Activated T-cell treated with anti-CD3 and anti-CD28 coated beads, Interleukin-2, amount 50 U/mL, for 72 hours (primary cell): ENCODE data around the gene IFRD1. TPM values are rescaled to one million over a fixed set of nuclear protein-coding genes. Genes with fewer than 3 reads are reported as not detected.

Experiments
- ATAC-seq, 2 donors: fragments of 150-1000 bp; cut with Tn5 transposase; replicated peaks in 1 of 2; 2 replicates each; pipeline ENCODE4 v1.10.0; 2021; ENCODE audit warnings: moderate library complexity in 2 of 2, mild to moderate bottlenecking in 1 of 2
- DNase-seq, 2 donors: peaks; one replicate each; pipeline ENCODE4 v3.0.0; 2021 to 2022; ENCODE audit warnings: mixed read lengths in 1 of 2
- H3K27ac Mint-ChIP-seq: one replicate; pipeline ENCODE4 v1.8.0; 2022; ENCODE audit warnings: mild to moderate bottlenecking, moderate library complexity, mixed read lengths
- H3K27me3 Mint-ChIP-seq: one replicate; pipeline ENCODE4 v1.8.0; 2022; ENCODE audit warnings: low read depth, mixed read lengths
- H3K36me3 Mint-ChIP-seq, 2 donors: one replicate each; pipeline ENCODE4 v1.8.0; 2022; ENCODE audit warnings: mixed read lengths in 2 of 2, mild to moderate bottlenecking in 1 of 2; ENCODE audit not compliant: insufficient read depth in 2 of 2
- H3K4me1 Mint-ChIP-seq: one replicate; pipeline ENCODE4 v1.8.0; 2022; ENCODE audit warnings: low read depth, mixed read lengths
- H3K4me3 Mint-ChIP-seq, 2 donors: one replicate each; pipeline ENCODE4 v1.8.0; 2022; ENCODE audit warnings: mild to moderate bottlenecking in 2 of 2, mixed read lengths in 2 of 2, moderate library complexity in 2 of 2
- H3K9me3 Mint-ChIP-seq, 2 donors: one replicate each; pipeline ENCODE4 v1.8.0; 2022; ENCODE audit warnings: mixed read lengths in 2 of 2
- total RNA-seq, 2 donors: library from RNA; stranded (reverse); gene quantifications; one replicate each; pipeline ENCODE4 v1.2.3, GENCODE V29; 2022

IFRD1 gene
- 10 to 100 TPM; 86.4 to 88.3 TPM for total RNA-seq

GRCh38 chr7:112449902-112450806 is at the start of gene IFRD1:
Gene IFRD1, plus strand, starts transcription at chr7:112450460. Its CDS starts 229 bp downstream, at chr7:112450689.
- no peaks in the 10 kb centered on the region for H3K27me3 Mint-ChIP-seq
- peak within 1 kb of the TSS; percentile 98 for H3K27ac Mint-ChIP-seq
- peak; percentile 97 to 99 for DNase-seq
- peak within 1 kb of the TSS; percentile 96 to 99 for H3K4me3 Mint-ChIP-seq
- H3K4me1 Mint-ChIP-seq, result peaks cover 56% of the 10 kb centered on the region
- ATAC-seq, result peak; percentile 74 to 75
- H3K36me3 Mint-ChIP-seq, result peaks cover 1 to 6% of the 10 kb centered on the region in 2 donors
- H3K9me3 Mint-ChIP-seq, result no peaks in the 10 kb centered on the region

- H3K4me3 Mint-ChIP-seq, result no peak overlapping the region
- no peaks in the 10 kb centered on the region for H3K36me3 Mint-ChIP-seq
- no peak for DNase-seq
- H3K9me3 Mint-ChIP-seq, result no peaks in the 10 kb centered on the region
- H3K27ac Mint-ChIP-seq, result no peak overlapping the region
- H3K4me1 Mint-ChIP-seq, result no peaks in the 10 kb centered on the region
- ATAC-seq, result no peak
- peaks cover 10% of the 10 kb centered on the region for H3K27me3 Mint-ChIP-seq
Measured at GRCh38 chr7:112404321-112404720, 45.9 kb upstream of the IFRD1 start.

- peaks cover 17% of the 10 kb centered on the region for H3K27me3 Mint-ChIP-seq
- DNase-seq, result no peak
- H3K27ac Mint-ChIP-seq, result no peak overlapping the region
- H3K4me1 Mint-ChIP-seq, result no peaks in the 10 kb centered on the region
- no peak for ATAC-seq
- H3K9me3 Mint-ChIP-seq, result no peaks in the 10 kb centered on the region
- H3K36me3 Mint-ChIP-seq, result no peaks in the 10 kb centered on the region
- no peak overlapping the region for H3K4me3 Mint-ChIP-seq
Measured at GRCh38 chr7:112405286-112405685, 45.0 kb upstream of the IFRD1 start.

- Mint-ChIP-seq H3K27me3 (peaks cover 24% of the 10 kb centered on the region), H3K27ac (no peak overlapping the region)
Measured at GRCh38 chr7:112407261-112407660, 43.0 kb upstream of the IFRD1 start.

DNA sequence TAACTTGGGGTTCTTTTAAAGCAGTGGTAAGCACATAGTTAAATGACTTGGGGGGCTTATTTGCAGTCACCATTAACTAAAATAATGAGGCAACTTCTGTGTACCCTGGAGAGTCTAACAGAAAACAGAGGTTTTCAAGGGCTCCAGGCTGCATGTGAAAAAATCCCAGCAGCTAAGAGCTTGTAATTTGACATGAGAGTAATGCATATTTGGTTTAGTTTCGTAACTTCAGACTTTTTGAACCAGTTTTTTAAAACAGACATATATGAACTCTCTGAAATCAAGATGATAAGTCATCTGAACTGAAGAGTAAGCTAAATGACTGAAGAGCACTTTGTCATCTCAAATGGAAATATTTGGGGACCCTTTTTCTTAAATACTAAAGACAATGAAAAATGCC is 40.2 kb upstream of the IFRD1 start:
- ATAC-seq (no peak), DNase-seq (no peak)
- Mint-ChIP-seq H3K27ac (no peak overlapping the region), H3K4me3 (no peak overlapping the region), H3K4me1 (peaks cover 3% of the 10 kb centered on the region), H3K36me3 (no peaks in the 10 kb centered on the region), H3K27me3 (peaks cover 28% of the 10 kb centered on the region), H3K9me3 (no peaks in the 10 kb centered on the region)

More at GRCh38 chr7:112407261-112407660, 43.0 kb upstream of the IFRD1 start:
- no peak for ATAC-seq
- Mint-ChIP-seq H3K9me3 (no peaks in the 10 kb centered on the region), H3K4me1 (no peaks in the 10 kb centered on the region), H3K4me3 (no peak overlapping the region), H3K36me3 (no peaks in the 10 kb centered on the region)
- no peak for DNase-seq

GRCh38 chr7:112411186-112411795 is 39.0 kb upstream of the IFRD1 start:
- ATAC-seq (no peak), DNase-seq (no peak)
- no peak overlapping the region for H3K4me3 Mint-ChIP-seq
- peaks cover 5% of the 10 kb centered on the region for H3K4me1 Mint-ChIP-seq
- H3K27ac Mint-ChIP-seq, result no peak overlapping the region
- H3K27me3 Mint-ChIP-seq, result peaks cover 26% of the 10 kb centered on the region
- H3K36me3 Mint-ChIP-seq, result no peaks in the 10 kb centered on the region
- H3K9me3 Mint-ChIP-seq, result no peaks in the 10 kb centered on the region

- ATAC-seq (no peak), DNase-seq (no peak)
- H3K36me3 Mint-ChIP-seq, result peaks cover 1 to 4% of the 10 kb centered on the region in 2 donors
- H3K4me3 Mint-ChIP-seq, result no peak overlapping the region
- H3K9me3 Mint-ChIP-seq, result peaks cover 2 to 3% of the 10 kb centered on the region in 2 donors
- peaks cover 14% of the 10 kb centered on the region for H3K27me3 Mint-ChIP-seq
- no peak overlapping the region for H3K27ac Mint-ChIP-seq
- peaks cover 5% of the 10 kb centered on the region for H3K4me1 Mint-ChIP-seq
Measured at GRCh38 chr7:112414855-112415490, 35.3 kb upstream of the IFRD1 start.

GRCh38 chr7:112416127-112416526 is 34.1 kb upstream of the IFRD1 start:
- Mint-ChIP-seq H3K4me1 (peaks cover 5% of the 10 kb centered on the region), H3K27ac (no peak overlapping the region), H3K27me3 (peaks cover 7% of the 10 kb centered on the region), H3K9me3 (peaks cover 2 to 3% of the 10 kb centered on the region in 2 donors), H3K4me3 (no peak overlapping the region), H3K36me3 (peaks cover 1 to 4% of the 10 kb centered on the region in 2 donors)
- no peak for ATAC-seq
- DNase-seq, result no peak

DNA sequence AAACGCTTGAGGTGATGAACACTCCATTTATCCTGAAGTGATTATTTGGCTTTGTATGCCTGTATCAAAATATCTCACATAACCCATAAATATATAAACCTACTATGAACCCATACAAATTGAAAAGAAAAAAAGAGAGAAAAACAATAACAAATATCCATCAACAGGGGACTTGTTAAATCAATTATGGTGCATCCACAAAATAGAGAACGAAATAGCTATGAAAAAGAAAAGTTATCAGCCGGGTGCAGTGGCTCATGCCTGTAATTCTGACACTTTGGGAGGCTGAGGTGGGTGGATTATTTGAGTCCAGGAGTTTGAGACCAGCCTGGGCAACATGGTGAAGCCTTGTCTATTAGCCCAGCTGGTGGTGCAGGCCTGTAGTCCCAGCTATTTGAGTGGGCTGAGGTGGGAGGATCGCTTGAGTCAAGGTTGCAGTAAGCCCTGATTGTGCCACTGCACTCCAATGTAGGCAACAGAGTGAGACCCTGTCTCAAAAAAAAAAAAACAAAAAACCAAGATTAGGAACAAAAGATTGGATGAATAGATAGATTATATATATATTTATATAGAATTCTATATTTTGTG is 30.6 kb upstream of the IFRD1 start:
- H3K4me3 Mint-ChIP-seq, result no peak overlapping the region
- peaks cover 31% of the 10 kb centered on the region for H3K4me1 Mint-ChIP-seq
- DNase-seq, result no peak
- no peak overlapping the region for H3K27ac Mint-ChIP-seq
- peaks cover 2 to 3% of the 10 kb centered on the region in 2 donors for H3K9me3 Mint-ChIP-seq
- peaks cover 7% of the 10 kb centered on the region for H3K27me3 Mint-ChIP-seq
- ATAC-seq, result no peak
- H3K36me3 Mint-ChIP-seq, result peaks cover 1 to 4% of the 10 kb centered on the region in 2 donors

- peaks cover 2 to 3% of the 10 kb centered on the region in 2 donors for H3K9me3 Mint-ChIP-seq
Measured at GRCh38 chr7:112420236-112420861, 29.9 kb upstream of the IFRD1 start.

GRCh38 chr7:112421666-112422486 is 28.4 kb upstream of the IFRD1 start:
- Mint-ChIP-seq H3K4me3 (peak overlapping the region; percentile 57 to 62), H3K27me3 (no peaks in the 10 kb centered on the region), H3K4me1 (peaks cover 26% of the 10 kb centered on the region), H3K9me3 (peaks cover 2 to 3% of the 10 kb centered on the region in 2 donors), H3K27ac (peak overlapping the region; percentile 39), H3K36me3 (peaks cover 1 to 4% of the 10 kb centered on the region in 2 donors)
- ATAC-seq (peak; percentile 65 to 81), DNase-seq (peak in 1 of 2 donors; percentile 15)

More at GRCh38 chr7:112420236-112420861, 29.9 kb upstream of the IFRD1 start:
- DNase-seq (no peak), ATAC-seq (no peak)
- H3K36me3 Mint-ChIP-seq, result peaks cover 1 to 4% of the 10 kb centered on the region in 2 donors
- H3K27ac Mint-ChIP-seq, result no peak overlapping the region
- peaks cover 26% of the 10 kb centered on the region for H3K4me1 Mint-ChIP-seq
- no peak overlapping the region for H3K4me3 Mint-ChIP-seq
- H3K27me3 Mint-ChIP-seq, result peaks cover under 1% of the 10 kb centered on the region
